Measurements from ENCODE around the gene CSPG4.

Gene CSPG4

DNA sequence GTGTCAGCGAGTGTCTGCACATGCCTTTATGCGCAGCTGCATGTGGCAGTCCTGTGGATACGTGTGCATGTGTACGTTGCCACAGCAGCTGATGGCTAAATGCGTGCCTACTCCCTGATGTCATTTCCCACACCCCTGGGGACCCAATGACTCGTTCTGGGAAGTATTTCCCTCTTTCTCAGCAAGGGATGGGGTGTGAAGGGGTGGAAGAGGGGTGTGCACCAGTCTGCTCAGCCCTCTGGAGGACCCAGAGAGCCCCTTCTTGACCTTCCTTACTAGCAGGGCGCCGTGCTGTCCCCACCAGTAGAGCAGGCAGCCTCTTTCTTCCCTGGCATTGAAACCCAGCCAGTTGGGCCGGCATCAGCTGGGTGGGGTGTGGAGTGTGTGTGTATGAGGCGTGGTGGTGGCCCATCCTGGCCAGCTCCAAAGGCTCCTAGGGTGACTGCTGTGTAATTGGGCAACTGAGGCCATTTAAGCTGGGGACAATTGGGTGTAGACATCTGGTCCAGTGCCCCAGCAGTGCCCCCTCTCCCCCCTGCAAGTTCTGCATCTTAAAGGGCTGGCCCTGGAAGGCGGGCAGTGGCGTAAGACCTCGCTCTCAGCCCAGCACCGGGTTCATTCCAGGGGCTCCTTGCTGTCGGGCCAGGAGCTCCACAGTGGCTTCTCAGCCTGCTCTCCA lies 45.7 kb downstream of the CSPG4 start:
- peak; percentile 2 for DNase-seq

DNA sequence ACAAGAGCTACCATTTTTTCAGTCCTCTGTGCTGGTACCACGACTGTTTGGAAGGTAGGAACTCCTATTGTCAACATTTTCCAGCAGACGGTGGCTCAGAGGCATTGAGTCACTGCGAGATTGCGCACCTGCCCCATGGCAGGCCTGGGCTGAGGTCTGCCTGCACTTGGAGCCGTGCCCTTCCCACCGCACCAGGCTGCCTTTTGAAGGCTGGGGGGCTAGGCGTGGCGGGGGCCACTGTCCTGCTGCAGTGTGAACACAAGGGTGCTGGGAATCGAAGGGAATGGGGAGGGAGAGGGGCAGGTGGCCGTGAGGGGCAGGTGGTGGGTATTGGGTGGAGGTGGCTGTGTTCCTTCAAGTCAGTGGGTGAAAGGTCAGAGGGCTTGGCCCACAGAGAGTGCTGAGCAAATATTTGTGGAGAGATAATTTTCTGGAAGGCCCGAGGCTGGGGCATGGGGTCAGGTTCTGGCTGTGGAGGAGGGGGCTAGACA lies 48.7 kb downstream of the CSPG4 start:
- peak; percentile 79 for DNase-seq

DNA sequence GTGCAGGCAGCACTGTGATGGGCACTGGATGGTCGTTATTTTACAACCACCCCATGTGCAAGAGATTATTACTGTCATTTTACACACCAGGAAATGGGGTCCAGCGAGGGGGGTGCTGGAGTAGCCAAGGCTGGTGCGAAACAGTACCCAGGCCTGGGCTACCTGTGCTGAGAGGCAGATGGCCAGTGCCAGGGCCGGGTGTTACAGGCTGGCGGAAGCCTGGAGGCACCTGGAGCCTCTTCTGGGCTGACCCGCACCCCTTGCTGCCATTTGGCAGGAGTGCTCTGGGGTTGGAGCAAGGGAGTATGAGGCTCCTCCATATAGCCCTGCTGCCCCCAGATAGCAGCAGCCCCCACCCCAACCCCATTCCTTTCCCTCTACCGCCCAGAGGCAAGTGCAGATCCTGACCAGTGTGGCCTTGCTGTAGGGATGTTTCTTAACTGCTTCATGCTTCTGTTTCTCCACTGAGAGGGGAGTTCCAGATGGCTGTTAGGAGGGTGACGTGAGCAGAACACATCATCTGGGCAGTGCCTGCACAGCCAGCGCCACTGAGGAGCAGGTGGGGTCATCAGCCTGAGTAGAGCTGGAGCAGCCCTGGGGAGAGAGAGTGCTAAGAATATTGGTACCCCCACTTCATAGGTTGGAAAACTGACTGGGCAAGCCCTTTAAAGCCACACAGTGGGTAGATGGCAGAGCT lies 49.7 kb downstream of the CSPG4 start:
- no peak for DNase-seq

DNA sequence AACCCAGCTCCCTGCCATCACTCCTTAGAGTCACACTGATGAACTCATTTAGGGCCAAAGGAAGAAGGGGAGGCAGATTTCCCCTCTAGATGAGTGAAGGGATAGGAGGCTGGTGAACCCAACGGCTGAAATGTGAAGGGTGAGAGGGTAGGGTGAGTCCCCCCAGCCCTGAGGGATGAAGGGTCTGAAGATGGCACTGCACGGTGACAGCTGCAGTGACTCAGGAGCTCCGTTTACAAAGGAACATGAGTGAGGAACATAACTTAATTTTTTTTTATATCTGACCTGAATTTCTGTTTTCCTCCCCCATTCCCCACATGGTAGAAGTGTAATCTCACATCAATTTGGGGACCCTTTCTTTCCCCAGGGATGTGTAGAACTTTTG lies 50.9 kb downstream of the CSPG4 start:
- DNase-seq, result no peak

- no peak for DNase-seq
Measured at GRCh38 chr15:75661100-75661755, 51.4 kb downstream of the CSPG4 start.

DNA sequence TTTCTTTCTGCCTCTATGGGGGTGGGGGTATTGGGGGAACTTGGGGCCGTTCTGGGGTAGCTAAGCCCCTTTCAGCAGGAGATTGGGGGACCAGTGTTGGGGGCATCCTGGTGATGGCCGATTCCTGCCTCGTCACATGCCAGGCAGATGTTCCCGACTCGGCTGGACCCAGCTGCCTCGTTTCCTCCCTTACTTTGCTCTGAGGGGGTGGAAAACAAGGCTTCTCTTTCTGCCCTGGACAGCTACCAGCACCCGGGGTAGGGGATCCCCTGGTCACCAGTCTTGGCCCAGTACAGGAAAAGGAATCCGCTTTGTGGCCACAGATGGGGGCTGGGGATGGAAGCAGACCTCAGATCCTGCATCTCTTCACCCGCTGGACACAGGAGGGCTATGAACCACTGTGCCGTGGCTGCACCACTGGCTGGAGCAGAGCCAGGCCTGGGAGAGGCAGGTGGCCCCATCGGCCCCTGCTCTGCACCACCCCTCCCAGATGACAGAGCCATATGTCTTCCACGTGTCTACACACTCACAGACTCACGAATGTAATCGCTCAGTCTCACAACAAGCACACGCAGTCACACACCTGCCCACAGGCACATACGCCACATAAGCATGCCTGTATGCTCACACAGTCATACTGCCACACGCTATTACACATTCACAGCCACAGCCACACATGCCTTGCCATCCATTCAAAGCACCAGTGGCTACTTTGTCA lies 52.6 kb downstream of the CSPG4 start:
- DNase-seq, result no peak

- no peak for DNase-seq
Measured at GRCh38 chr15:75659141-75659771, 53.4 kb downstream of the CSPG4 start.

DNA sequence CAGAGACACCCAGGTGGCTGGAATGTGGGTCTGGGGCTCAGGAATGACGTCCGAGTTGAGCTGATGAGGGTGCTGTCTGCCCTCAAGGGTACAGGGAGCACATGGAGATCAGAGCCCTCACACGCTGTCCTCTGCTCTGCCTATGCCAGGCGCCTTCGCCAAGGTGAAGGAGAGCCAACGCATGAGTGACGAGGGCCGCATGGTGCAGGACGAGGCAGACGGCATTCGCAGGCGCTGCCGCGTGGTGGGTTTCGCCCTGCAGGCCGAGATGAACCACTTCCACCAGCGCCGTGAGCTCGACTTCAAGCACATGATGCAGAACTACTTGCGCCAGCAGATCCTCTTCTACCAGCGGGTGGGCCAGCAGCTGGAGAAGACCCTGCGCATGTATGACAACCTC lies 55.8 kb downstream of the CSPG4 start:
- no peak for DNase-seq

DNA sequence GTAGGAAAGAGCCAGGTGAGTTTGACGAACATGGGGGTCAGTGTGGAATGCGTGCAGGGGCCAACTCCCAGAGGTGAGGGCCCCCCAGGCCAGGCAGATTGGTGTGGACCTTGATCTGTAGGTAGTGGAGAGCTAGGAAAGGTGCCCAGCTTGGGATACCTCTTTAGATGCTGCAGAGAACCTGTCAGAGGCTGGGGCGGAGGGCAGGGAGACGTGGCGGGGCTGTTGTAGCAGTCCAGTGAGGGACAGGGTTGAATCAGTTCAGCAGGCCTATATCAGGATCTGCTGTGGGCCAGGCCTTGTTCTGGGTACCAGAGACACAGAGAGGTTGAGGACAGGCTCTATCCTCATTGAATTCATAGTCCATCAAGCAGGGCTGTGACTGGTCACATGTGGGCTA lies 56.3 kb downstream of the CSPG4 start:
- no peak for DNase-seq

DNA sequence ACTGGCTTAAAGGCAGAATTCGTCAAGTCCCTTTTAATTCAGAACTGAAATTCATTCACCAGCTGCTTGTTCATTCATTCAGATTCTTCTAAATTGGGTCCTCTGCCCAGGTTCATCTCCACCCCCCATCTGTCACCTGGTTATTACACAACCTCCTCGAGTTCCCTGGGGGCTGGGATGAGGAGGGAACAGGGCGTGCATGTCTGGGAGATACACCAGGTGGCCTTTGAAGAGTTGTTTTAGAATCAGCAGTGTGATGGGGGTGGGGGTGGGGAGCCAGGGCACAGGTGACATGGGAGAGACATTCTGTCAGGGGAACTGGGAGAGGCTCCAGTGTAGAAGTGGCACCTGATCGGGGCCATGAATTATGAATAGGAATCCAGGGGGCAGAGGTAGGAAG lies 56.7 kb downstream of the CSPG4 start:
- peak; percentile 26 for DNase-seq

DNA sequence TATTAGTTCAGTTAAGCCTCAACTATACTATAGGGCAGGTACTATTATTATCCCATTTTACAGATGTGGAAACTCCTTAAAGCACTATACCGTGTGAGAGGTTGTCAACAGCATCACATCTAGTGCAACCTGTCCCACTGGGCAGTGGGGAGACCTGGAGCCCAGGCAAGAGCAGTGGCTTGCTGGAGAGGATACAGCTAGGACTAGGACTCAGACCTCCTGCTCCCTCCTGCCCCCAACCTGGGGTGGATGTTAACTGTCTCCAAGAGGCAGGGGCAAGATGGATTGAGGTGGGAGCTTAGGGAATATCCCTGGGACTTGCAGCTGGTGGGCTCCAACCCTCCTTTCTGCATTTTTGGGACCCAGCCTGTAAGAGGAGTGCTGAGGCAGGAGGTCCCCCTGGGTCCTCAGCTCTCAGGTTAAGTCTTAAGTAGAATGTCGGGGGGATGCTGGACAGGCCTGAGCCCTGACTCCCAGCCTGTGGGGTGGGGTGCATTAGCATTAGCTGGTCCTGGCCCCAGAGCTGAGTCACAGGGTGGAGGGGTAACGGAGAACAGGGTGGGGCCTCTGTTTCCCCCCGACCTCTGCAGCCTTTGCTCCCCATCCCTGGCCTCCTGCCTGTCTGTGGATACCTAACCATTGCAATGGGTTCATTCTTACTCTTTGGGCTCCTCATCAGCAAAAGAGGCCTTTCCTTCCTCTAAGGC lies 58.3 kb downstream of the CSPG4 start:
- DNase-seq, result no peak

DNA sequence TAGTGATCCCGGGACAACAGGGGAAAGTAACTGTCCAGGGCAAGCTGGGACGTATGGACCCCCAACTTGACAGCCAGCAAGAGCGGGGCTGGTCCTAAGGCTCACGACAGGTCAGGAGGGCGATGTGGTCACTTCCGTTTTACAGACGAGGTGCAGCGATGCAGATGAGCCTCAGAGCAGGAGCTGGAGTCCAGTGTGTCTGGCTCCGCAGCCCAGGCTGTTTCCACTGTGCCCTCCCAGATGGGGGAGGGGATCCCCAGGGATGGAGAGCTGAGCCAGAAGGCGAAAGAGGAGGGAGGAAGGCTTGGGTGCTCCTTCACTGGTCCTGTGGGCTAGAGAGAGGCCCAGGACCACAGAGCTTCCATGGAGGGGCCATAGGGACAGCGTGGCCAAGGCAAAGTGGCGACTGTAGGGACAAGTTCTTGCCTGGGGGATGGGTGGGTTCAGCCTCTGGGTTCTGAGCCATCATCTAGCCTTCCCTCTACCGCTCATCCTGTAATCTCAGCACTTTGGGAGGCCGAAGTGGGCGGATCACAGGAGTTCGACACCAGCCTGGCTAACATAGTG lies 59.2 kb downstream of the CSPG4 start:
- no peak for DNase-seq

GRCh38 chr15:75651810-75652543 lies 60.7 kb downstream of the CSPG4 start:
- DNase-seq, result no peak

- DNase-seq, result no peak
Measured at GRCh38 chr15:75650908-75651809, 61.5 kb downstream of the CSPG4 start.

- DNase-seq, result no peak
Measured at GRCh38 chr15:75649848-75650247, 62.8 kb downstream of the CSPG4 start.

DNA sequence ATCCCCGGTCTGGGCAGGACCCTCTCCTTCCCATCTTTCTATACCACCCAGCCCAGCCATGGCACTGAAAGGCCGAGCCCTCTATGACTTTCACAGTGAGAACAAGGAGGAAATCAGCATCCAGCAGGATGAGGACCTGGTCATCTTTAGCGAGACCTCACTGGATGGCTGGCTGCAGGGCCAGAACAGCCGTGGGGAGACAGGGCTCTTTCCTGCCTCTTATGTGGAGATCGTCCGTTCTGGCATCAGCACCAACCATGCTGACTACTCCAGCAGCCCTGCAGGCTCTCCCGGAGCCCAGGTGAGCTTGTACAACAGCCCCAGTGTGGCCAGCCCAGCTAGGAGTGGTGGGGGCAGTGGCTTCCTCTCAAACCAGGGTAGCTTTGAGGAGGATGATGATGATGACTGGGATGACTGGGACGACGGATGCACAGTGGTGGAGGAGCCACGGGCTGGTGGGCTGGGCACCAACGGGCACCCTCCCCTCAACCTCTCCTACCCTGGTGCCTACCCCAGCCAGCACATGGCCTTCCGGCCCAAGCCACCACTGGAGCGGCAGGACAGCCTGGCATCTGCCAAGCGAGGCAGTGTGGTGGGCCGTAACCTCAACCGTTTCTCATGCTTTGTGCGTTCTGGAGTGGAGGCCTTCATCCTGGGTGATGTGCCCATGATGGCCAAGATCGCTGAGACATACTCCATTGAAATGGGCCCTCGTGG lies 63.4 kb downstream of the CSPG4 start:
- DNase-seq, result no peak

DNA sequence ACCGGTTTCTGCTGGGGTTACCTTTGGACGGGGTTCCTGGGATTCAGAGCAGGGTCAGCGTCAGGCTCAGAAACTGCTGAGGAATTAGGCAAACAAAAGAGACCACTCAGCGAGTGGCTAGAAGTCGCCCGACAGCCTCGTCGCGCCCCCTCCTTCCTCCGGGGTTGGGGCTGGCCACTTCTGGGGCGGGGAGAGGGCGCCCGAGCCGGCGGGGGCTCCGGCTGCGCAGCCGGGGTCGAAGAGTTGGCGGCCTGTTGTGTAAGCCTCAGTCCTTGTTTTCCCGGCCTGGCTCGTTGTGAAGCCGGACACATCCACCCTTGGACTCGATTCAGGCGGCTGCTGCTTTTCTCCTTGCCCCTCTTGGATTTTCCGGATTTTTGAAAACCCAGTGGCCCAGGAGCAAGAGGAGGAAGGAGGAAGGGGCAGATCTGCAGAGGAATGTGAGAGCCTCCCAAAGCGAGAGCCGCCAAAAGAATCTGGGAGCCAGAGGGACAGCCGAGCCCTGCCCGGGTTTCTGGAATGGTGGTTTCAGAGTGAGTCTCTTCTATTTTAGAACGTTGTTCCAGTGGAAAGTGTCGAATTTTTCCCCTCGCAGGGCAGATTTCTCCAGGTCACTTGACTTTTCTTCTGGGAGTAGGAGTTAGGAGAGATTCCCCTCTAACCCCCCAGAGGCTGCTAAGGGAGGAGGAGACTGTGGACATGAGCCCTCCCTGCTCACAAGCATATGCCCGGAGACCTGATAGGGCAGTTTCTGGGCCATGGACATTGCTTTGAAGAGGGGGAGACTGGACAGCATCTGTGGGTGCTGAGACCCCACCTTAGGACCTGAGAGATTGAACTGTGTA lies 64.3 kb downstream of the CSPG4 start:
- DNase-seq, result no peak

DNA sequence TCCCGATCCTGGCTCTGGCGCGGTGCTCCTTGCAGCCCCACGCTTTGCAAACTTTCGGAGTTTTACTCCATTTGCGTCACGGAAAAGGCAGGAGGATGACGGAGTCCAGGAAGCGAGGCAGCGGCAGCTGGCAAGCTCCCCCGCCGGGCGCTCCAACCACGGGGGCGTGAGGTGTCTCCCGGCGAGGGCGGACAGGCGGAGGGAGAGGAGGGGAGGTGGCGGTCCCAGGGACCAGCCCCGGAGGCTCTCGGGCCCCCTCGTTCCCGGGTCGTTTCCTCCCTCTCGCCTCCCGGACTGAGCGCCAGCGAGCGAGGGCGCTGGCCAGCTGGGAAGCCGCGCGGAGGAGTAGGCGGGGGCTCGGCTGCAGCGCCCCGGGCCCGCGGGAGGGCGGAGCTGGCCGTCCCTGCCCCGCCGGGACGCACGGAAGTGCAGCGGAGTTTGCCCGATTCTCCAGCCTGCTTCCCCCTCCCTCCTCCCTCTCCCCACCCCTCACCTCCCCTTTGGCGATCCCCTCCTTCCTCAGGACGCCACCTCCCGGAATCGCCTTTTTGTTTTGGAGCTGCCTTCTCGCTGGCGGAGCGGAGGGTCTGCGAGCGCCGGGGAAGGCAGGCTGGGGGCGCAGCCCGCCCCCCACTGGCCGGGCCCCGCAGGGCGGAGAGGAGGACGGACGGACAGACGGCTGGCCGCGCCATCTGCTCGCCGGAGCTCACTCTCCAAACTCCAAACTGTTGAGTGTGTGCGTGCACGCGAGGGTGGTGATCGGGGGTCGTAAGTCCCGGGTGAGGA lies 65.1 kb downstream of the CSPG4 start, which contains the start of gene SNX33:
SNX33 (plus strand) TSS at position 543 of the 786 bp plus-strand sequence. CDS start 1,191 bp downstream, outside the sequence.
- DNase-seq, result peak; percentile 53
